HG02763 (cell line): ENCODE measurements around the gene HAO2.
"Not testable (repeated sequence)": the region's sequence is repeated elsewhere in the genome, so short reads cannot be mapped to it uniquely, and the experiment has no call there.

Experiments
- ATAC-seq: cut with Tn5 transposase; IDR thresholded peaks from one replicate; pipeline ENCODE4 v1.9.1; 2021; ENCODE audit warnings: mild to moderate bottlenecking, moderate library complexity; ENCODE audit not compliant: unreplicated experiment

Gene HAO2

GRCh38 chr1:119377594-119377993, 9.0 kb downstream of the HAO2 start:
- ATAC-seq = not testable (repeated sequence)

GRCh38 chr1:119379117-119379516, 10.5 kb downstream of the HAO2 start:
- no peak for ATAC-seq

- ATAC-seq = no peak
These were observed 11.7 kb downstream of the HAO2 start for GRCh38 chr1:119380304-119380703.

- no peak for ATAC-seq
These were observed 12.5 kb downstream of the HAO2 start for GRCh38 chr1:119380983-119381662.

GRCh38 chr1:119384591-119384990, 16.0 kb downstream of the HAO2 start:
- ATAC-seq = no peak

- ATAC-seq = no peak
These were observed 17.1 kb downstream of the HAO2 start for GRCh38 chr1:119385650-119386049.

- ATAC-seq = no peak
These were observed 19.3 kb downstream of the HAO2 start for GRCh38 chr1:119387858-119388257.

- no peak for ATAC-seq
These were observed 19.9 kb downstream of the HAO2 start for GRCh38 chr1:119388450-119388849.

GRCh38 chr1:119390526-119390925, 21.9 kb downstream of the HAO2 start:
- no peak for ATAC-seq

GRCh38 chr1:119391749-119392148, 23.2 kb downstream of the HAO2 start:
- ATAC-seq = no peak

- ATAC-seq = no peak
These were observed 25.5 kb downstream of the HAO2 start for GRCh38 chr1:119394085-119394484.

GRCh38 chr1:119396982-119397381, 28.4 kb downstream of the HAO2 start:
- ATAC-seq = no peak

- no peak for ATAC-seq
These were observed 29.4 kb downstream of the HAO2 start for GRCh38 chr1:119397986-119398385.

GRCh38 chr1:119404736-119405135, 36.2 kb downstream of the HAO2 start:
- no peak for ATAC-seq

- no peak for ATAC-seq
These were observed 41.1 kb downstream of the HAO2 start for GRCh38 chr1:119409731-119410130.

GRCh38 chr1:119410961-119411360, 42.4 kb downstream of the HAO2 start:
- no peak for ATAC-seq

GRCh38 chr1:119414950-119415349, 46.4 kb downstream of the HAO2 start, which contains the start of gene HSD3B2:
Gene HSD3B2, plus strand, starts transcription at chr1:119415150. Its CDS starts 270 bp downstream, at chr1:119415420.
- ATAC-seq = no peak

- ATAC-seq = no peak
These were observed 47.5 kb downstream of the HAO2 start for GRCh38 chr1:119416006-119416640.

- ATAC-seq = no peak
These were observed 50.5 kb downstream of the HAO2 start for GRCh38 chr1:119419109-119419508.

- no peak for ATAC-seq
These were observed 52.1 kb downstream of the HAO2 start for GRCh38 chr1:119420638-119421037.

- no peak for ATAC-seq
These were observed 54.0 kb downstream of the HAO2 start for GRCh38 chr1:119422631-119423030.

- no peak for ATAC-seq
These were observed 60.4 kb downstream of the HAO2 start for GRCh38 chr1:119428991-119429390.

GRCh38 chr1:119429687-119430086, 61.1 kb downstream of the HAO2 start:
- no peak for ATAC-seq
